Non-pigmented ciliary epithelial cell (primary cell): ENCODE data around the gene RGS7.

Source experiments
- DNase-seq: peaks from one replicate; pipeline ENCODE4 v3.0.0-alpha.2; 2010; ENCODE audit warnings: low read depth

Gene RGS7

DNA sequence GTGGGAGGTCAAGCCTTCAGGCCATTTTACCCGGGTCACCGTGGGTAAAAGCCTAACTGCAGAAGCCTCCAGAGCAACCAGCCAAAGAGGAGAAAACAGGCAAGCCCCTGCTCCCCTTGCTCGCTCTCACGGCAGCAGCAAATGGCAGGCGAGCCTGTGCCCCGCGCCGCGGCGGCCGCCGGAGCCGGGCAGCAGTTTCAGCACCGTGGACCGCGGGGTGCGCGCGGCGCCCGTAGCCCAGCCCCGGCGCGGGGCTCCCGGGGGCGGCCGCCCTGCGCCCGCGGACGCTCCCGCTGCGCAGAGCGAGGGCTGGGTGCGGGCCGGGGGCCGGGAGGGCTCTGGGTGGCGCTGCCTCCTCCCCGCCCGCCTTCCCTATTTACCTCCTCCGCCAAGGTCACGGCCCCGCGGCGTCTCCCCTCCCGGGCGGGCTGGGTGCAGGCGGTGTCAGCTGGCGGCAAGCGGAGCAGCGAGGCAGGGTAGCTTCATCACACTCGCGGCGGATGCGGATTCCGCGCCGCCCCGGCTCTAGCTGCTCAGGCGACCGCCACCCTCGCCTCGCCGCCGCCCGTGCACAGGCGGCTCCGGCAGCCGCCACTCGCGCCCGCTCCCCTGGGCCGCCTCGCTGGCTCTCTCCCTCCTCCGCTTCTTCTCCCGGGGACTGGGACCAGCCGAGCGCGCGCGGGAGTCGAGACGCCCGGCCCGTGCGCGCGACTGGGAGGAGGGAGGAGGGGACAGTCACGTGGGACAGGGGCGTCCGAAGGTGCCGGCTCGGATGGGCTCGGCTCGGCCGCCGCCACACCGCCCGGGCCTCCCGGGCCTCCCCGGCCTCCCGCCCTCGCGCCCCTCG is at the start of gene RGS7:
Gene RGS7, minus strand, starts transcription at position 687 of the 847 bp plus-strand sequence.
- no peak for DNase-seq

DNA sequence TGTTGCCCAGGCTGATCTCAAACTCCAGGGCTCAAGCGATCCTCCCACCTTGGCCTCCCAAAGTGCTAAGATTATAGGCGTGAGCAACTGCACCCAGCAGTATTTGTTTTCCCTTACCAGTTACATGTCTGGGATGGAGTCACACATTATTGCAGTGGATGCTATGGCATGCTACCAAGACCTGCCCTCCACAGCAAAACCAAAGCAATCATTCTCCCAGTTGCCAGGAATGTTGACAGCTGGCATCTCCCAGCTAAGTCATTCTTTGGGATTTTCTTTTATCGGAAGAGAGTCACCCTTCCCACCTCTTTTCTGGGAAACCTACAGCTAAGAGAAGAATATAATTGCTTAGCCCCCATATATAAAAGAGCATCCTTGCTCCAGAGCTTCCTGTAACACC is 49.4 kb upstream of the RGS7 start:
- no peak for DNase-seq

DNA sequence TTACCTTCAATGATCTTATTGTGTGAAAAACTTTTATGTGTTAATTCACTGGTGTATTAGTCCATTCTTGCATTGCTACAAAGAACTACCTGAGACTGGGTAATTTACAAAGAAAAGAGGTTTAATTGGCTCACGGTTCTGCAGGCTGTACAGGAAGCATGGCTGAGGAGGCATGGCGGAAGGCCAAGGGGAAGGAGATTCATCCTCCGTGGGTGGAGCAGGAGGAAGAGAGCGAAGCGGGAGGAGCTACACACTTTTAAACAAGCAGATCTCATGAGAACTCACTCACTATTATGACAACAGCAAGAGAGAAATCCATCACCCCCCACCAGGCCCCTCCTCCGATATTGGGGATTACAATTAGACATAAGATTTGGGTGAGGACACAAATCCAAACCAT is 44.2 kb upstream of the RGS7 start:
- no peak for DNase-seq

DNA sequence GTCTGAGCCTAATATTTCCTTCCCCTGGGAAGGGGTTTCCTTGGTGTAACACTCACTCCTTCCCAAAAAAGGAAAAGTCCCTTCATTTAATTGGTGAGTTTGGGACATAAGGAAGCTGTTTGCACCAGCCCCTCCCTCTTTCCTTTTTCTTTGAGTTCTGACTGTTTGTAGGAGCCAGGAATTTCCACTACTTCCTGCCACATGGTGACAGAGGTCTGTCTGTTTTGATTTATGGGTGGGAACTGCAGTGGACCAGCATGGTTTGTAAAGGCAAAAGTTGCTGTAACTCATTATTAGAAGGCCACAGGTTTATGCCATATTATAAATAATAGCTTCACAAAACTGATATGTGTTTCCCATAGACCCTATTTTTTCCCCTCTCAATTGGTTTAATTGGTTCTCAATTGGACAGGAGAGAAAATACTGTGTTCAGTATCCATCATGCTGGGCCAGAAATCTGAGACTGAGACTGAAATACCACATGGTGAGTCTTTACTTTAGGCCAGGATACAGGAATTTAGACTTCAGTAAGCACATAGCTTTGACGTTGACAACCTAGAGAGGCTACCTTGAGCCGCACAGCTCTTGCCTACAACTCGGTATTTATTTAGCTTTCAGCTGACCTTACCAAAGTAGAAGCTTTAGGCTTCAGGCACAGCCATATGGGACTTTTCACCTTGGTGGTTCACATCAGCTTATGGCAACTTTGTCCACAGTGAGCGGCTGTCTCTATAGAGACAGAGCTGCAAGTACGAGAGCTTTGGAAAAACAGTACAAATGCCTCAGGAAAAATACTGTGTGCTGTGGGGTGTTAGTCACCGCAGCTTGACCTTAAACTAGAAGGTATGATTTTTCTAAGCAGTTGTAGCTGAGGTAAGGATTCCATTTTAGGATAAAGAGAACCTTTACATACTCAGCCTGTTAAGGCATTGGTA is 40.0 kb upstream of the RGS7 start:
- no peak for DNase-seq

DNA sequence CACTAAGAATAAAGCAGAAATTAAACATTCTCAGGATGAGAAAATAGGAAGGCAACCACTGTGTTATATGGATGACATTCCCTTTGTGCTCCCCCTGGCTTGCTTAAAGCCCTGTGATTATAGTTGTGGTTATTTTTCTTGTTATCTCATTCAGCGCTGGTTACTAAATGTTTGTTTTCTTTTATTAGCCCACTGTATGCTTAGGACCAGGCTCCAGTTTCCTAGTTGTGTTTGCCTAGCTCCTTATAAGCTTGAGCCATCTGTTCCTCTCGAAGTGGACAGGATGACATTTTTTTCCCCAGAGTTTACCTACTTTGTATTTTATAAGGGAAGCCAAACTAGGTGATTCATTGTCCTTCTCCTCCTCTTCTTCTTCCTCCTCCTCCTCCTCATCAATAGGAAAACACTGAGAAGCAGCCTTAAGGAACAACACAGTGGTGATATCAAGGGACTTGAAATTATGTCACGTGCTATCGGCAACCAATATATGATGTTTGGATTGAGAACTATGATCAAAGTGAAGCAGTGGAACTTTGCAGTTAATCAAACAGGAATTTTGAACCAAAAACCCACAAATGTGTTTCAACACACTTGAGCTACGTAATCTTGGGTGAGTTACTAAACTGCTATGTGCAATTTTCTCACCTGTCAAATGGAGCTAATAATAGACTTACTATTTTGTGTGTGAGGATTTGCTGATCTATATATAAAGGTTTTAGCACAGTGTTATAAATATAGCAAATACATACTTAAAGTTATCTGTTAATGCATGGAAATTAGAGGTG is 35.1 kb upstream of the RGS7 start:
- no peak for DNase-seq

DNA sequence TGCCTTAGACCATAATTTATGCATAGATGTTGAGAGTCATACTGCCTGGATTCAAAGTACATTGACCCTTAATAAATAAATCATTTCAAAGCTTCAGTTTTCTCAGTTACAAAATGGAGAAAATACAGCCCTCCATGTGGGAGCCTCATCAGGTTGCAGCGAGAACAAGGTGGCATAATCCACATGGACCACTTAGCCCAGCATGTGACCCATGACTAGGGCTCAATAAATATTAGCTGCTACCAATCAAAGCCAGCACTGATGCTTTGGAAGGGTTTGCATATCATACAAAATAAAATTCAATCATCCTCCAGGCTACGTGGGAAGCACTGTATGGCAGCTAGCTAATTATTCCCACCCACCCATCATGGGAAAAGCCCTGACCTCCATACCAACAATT is 33.5 kb upstream of the RGS7 start:
- no peak for DNase-seq

DNA sequence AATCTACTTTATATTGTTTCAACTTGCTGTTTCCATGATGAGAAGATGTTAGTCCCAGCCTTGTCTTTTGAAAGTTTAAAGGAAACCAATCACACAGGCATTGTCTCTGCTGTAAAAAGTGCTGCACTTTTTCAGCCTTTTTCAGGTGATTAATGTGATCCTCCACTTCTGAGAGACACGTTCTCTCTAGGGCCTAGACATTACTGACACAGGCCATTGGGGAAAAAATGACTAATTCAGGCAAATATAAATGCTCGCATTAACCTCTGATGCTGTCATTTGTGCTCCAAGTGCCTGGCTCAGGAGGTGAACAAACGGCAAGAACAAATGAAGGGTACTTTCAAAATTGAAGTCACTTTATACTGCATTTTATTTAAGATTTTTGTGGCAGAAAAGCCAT is 32.4 kb upstream of the RGS7 start:
- no peak for DNase-seq

DNA sequence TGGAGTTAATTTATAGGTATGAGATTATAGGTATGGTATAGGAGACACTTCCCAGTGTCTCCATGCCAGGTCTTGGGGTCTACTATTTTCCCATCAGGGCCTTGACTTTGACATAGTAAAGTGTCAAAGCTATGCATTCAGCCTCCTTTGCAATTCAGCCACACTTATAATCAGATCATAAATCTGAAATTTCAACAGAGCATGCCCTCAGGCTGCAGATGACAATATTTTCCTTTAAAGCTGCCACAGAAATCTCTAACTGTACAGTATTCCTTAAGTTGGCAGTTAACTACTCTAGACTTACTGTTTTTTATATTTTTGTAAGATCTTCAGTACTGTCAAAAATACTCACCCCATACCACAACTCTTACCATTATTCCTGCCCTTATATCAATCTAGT is 30.2 kb upstream of the RGS7 start:
- no peak for DNase-seq

DNA sequence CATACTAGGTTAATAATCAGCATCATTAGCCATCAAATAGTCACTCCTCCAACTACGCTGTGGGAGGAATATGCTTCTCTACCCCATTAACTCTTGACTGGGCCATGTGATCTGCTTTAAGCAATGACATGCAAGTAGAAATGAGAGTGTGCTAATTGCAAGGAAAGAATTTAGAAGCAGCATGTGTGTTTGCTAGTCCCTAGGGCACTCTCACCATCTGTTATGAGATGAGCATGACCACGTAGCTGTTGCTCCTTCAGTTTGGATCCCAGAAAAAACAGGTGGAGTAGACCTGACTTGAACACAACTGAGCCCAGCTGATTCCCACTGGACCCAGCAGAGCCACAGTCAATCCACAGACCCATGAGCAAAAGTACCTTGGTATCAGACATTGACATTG is 19.7 kb upstream of the RGS7 start:
- no peak for DNase-seq

DNA sequence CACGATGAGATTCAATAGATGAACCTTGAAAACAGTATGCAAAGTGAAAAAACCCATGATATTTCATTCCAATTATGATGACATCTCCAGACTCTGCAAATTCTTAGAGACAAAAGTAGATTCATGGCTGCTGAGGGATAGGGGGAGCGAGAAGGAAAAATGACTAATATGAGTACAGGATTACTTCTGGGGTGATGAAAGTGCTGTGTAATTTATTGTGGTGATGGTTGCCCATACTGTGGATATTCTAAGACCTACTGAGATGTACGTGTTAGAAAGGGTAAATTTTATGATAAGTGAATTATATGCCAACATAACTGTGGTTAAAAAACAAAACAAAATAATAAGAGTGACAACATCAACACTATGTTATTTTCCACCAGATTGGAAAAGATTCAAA is 18.9 kb upstream of the RGS7 start:
- DNase-seq, result no peak

DNA sequence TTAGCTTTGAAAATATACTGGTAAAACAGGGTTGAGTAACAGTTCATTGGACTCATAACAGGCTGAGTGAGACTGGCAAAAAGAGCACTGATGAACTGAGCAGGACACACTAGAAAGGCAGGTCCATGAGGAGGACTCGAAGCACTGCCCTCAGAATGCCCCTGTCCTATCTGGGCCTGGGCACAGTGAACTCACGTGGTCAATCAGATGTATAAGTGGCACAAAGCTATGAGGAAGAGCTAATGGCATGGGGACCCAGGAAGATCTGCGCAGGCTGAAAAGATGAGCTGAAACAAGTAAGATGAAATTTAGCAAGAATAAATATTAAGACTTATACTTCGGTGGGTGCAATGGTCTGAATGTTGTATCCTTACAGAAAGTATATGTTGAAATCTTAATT is 9.2 kb upstream of the RGS7 start:
- DNase-seq, result no peak

DNA sequence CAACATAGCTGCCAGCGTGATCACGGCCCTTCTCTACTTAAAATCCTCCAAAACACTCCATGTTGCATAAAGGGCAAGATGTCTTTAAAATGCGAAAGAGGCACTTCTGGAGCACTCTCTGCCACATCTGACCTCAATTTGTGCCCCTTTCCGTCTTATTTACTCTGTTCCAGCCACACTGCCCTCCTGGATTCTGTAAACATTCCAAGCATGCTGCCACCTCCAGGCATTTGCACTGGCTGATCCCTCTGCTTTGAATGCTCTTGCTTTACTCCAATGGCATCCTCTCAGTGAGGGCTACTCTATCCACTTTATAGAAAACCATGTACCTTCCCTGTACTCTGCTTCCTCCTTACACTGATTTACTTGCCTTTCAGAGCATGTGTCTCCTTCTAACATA is 5.3 kb upstream of the RGS7 start:
- DNase-seq, result no peak

DNA sequence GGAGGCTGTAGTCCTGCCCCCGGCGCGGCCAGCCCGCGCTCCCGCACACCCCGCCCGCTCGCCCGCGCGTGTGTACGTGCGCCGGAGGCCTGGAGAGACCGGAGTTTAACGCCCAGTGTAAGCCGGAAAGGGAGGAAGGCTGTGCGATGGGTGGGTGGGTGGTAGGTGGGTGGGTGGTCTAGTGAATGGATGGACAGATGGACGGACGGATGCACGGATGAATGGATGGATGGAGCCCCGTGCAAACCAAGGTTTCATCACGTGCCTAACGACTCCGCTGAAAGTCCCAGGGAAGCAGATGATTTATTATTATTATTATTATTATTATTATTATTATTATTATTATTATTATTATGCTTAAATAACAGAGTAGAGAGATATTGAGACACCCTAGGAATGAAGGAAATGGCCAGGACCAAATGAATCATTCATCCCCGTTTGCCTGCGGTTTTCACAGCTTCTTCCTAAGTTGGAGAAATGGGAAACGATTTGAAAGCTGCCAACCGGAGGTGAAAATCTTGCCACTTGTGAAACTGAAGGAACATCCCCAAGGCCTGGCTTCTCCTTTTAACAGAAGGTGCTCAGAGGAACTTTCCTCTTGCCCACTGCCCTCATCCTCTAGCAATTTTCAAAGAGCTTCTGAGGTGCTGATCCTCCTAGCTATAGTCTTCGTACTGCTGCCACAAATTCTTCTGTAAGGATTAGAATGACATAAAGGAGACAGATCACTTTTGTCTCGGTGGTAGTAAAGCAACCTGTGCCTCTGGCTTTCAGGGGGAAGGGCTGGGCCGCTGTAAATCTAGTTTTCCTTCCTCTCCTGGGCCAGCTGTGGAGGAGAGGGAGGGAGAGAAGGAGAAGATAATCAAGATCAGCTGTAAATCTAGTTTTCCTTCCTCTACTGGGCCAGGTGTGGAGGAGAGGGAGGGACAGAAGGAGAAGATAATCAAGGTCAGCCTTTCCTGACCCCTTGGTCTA is 648 bp upstream of the RGS7 start:
- DNase-seq, result no peak

DNA sequence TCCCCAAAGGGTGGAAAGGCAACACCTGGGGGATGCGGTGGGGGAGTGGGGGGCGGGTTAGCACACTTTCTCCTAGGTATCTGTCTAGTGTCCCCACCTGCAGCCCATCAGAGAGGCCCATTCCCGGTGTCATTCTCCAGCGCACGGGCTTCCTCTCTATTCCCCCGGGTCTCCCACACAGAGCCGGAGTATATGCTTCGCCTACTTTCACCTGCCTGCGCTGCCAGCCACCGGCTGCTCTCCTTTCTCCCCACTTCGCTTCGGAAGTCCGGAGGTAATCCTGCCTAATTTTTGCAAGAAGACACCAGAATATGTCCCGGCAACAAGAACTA is 852 bp downstream of the RGS7 start:
- no peak for DNase-seq

DNA sequence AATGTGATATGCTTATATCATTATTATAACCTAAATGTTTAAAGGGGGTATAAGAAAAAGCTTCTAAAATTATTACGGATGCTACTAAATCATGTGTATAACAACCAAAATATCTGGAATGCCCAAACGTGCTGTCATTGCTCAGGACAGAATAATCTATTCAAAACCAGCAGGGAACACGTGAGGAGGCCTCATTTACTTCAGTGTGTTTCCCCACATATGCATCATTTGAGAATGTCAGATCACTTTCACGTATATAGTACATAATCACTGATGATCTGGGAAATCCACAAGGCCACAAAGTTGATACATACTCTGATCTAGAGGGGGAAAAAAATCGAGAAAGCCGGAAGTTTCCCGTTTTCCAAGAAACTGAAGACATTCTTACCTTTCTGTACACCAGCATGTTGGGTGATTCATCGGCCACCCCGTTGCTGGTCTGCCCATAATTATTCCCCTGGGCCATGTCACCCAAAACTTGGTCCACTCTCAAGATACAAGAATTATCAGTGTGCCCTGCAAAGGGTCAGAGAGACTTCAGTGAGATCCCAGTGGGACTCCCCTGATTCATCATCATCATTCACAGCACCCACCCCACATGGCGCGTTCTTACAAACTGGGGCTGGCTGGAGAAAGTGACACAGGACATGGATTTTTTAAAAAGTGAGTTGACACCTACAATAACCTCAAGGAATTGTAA is 1.5 kb downstream of the RGS7 start:
- no peak for DNase-seq

DNA sequence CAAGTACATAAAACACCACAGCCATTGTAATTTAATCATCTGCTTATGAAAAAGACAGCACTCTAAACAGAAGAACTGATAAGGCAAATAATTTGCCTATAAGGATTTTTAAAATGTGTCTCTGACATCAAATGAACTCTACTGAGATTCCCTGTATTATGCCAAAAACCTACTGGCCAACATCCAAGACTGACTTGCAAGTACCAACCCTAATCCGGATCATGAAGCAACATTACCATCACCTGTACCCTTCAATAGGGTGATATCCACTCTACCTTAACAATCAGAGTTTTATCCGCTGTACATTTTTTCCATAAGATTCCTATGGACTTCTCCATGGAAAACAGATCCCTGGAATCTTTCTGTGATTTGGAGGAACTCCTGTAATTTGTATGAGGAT is 4.6 kb downstream of the RGS7 start:
- DNase-seq, result no peak

DNA sequence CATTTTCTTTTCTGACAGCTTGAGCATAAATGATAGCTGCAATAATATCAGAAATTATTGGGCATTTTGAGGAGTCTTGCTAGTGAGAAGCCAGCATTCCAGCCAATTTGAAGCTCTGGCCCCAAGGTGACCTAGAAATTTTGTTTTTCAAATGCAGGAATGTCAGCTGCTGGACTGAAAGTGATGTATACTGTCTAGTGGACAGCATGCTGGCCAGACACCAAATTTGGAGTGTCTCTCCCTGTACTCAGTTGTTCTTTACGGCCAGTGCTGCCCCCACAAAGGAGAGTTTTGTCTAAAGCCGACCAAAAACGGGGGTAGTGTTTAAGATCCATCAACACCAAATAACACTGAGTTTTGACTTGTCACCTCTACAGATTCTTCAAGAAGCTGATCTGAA is 5.2 kb downstream of the RGS7 start:
- DNase-seq, result no peak

DNA sequence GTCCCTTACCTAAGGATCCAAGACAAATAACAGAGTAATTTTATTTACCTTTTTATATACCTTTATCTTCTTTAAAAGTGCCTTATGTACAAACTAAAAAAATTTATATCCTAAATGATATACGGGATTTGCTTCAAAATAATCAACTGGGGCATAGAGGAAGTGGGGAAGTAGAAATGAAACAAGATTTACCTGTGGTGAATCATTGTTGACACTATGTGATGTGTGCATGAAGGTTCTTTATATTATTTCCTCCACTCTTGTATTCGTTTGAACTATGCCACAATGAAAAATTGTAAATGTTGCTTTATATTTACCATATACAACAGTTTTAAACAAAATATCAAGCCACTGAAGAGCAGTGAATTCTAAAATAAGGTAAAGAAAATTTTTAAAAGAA is 13.0 kb downstream of the RGS7 start:
- no peak for DNase-seq

DNA sequence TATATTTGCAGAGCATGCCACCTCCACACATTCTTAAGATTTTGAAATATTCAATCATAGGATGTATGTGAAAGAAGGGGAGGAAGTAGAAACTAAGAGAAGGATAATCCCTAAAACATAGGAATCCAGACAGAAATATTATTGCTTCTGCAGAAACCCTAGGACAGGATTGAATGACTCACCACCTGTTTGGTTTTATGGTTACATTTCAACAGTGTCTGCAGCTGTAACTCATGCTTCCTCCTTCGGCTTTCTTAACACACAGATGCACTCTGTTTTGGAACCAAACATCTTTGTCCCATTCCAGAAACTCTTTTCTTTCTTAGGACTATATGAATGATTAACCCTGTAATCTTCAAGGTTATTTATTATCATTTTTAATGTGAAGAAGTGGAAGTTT is 20.7 kb downstream of the RGS7 start:
- DNase-seq, result peak; percentile 31

DNA sequence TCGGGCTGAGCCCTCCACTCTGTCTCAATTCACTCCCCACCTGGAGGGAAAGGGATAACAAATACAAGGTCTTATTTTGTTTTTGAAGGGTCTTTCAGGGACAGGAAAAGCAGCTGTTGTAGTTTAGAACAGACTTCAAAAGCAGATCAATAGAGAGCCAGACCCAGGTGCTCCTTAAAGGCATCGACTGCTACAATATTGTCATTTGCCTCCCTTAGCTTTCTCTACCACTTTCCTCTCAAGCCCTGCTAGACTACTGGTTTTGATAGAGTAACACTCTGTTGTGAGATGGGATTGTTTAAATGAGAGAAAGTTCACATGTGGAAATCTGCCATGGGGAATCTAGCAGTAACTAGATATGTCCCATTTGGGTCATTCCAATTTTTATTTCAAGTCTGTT is 24.0 kb downstream of the RGS7 start:
- DNase-seq, result no peak

DNA sequence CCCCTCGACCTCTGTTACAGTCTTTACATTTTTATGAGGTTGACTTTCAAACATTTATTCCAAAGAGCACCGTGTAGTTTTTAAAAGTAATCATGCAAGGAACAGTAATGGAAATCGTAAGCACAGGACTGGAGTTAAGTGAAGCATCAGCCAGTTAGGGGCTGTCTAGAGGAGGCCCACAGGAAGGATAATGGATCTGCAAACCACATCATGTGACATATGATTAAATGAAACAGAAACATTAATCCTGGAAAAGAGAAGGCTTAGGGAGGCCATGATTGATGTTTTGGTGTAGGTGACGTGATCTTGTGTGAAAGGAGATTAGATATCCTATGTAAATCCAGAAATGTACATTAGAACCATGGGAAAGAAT is 25.0 kb downstream of the RGS7 start:
- DNase-seq, result no peak
